Common myeloid progenitor, CD34-positive (primary cell): ENCODE measurements around the gene CC2D1A.
A peak's percentile ranks its signal among the peaks of the same experiment; 100 is the strongest.

Experiments used
- CTCF ChIA-PET: fragments of 350-600 bp; sonication (Branson Sonifier 250); formaldehyde crosslinking; loops from one replicate; lab custom pipeline; 2021; ENCODE audit warnings: antibody characterized with exemption; lab: Charles Lee
- POLR2A ChIA-PET: fragments of 350-600 bp; sonication (Branson Sonifier 250); formaldehyde crosslinking; loops from one replicate; lab custom pipeline; 2021; ENCODE audit warnings: antibody characterized with exemption; lab: Charles Lee
- DNase-seq, 3 donors: peaks; one replicate each; pipeline versions ENCODE4 v3.0.0 to v3.0.0-alpha.2; 2013
- H3K27ac ChIP-seq, 2 experiments: 1 replicate in 1 of 2; 2 replicates in 1 of 2; pipeline ENCODE4 v1.7.0; 2013; ENCODE audit warnings: inconsistent platforms in 2 of 2, low read length in 2 of 2, mild to moderate bottlenecking in 2 of 2, low read depth in 1 of 2, moderate library complexity in 1 of 2; ENCODE audit not compliant: severe bottlenecking in 2 of 2, insufficient read depth in 1 of 2, poor library complexity in 1 of 2
- H3K27me3 ChIP-seq, 5 experiments: replicated peaks in 2 of 5; 1 replicate in 3 of 5; 2 replicates in 2 of 5; pipeline versions ENCODE4 v1.6.1 to v1.7.0; 2013; ENCODE audit warnings: low read length in 4 of 5, mild to moderate bottlenecking in 2 of 5, moderate library complexity in 2 of 5, inconsistent platforms in 1 of 5; ENCODE audit not compliant: insufficient read depth in 5 of 5, control insufficient read depth in 4 of 5
- H3K36me3 ChIP-seq, 4 experiments: 1 replicate in 2 of 4; 2 replicates in 2 of 4; pipeline versions ENCODE4 v1.6.1 to v1.7.0; 2013; ENCODE audit warnings: low read length in 3 of 4, control low read depth in 1 of 4, mild to moderate bottlenecking in 1 of 4; ENCODE audit not compliant: control insufficient read depth in 4 of 4, insufficient read depth in 4 of 4
- H3K4me1 ChIP-seq, 4 experiments: 1 replicate in 3 of 4; 2 replicates in 1 of 4; pipeline versions ENCODE4 v1.6.1 to v1.7.1; 2013; ENCODE audit warnings: low read length in 3 of 4, mild to moderate bottlenecking in 3 of 4, control low read depth in 1 of 4, inconsistent platforms in 1 of 4, moderate library complexity in 1 of 4; ENCODE audit not compliant: control insufficient read depth in 4 of 4, insufficient read depth in 4 of 4; ENCODE audit errors: control extremely low read depth in 1 of 4
- H3K4me3 ChIP-seq, 7 experiments: 1 replicate in 4 of 7; 2 replicates in 3 of 7; pipeline versions ENCODE4 v1.5.1 to v1.7.0; 2013; ENCODE audit warnings: mild to moderate bottlenecking in 7 of 7, low read length in 6 of 7, moderate library complexity in 6 of 7, inconsistent platforms in 2 of 7, low read depth in 2 of 7, control low read depth in 1 of 7; ENCODE audit not compliant: insufficient read depth in 4 of 7, control insufficient read depth in 1 of 7; ENCODE audit errors: extremely low read depth in 1 of 7
- H3K9me3 ChIP-seq, 5 experiments: 1 replicate in 4 of 5; 2 replicates in 1 of 5; pipeline versions ENCODE4 v1.6.1 to v1.7.1; 2013; ENCODE audit warnings: low read length in 4 of 5, mild to moderate bottlenecking in 2 of 5, inconsistent platforms in 1 of 5, low read depth in 1 of 5, moderate library complexity in 1 of 5; ENCODE audit not compliant: control insufficient read depth in 4 of 5, insufficient read depth in 2 of 5; ENCODE audit errors: control extremely low read depth in 1 of 5
- WGBS: methylation state at CpG from one replicate; pipeline ENCODE4 v1.1.5; 2013; ENCODE audit not compliant: insufficient coverage; 5-methylcytosine and 5-hydroxymethylcytosine counted together

The CC2D1A gene

GRCh38 chr19:13882419-13882795, 23.6 kb upstream of the CC2D1A start:
- ChIA-PET POLR2A (no interaction called here), CTCF (interaction anchor here (1.1 to 4.2 kb wide), 9 partner anchors 10 to 199 kb away, joined by 4 to 22 read pairs (median 6); partner anchors contain the start of genes DCAF15, IL27RA and PODNL1)
- no peaks in the 10 kb centered on the region for H3K9me3 ChIP-seq
- peaks cover 3 to 72% (median 53%) of the 10 kb centered on the region in 4 experiments for H3K4me1 ChIP-seq
- no peak for DNase-seq
- peaks cover 0 to 3% (median 0%) of the 10 kb centered on the region in 4 experiments for H3K36me3 ChIP-seq
- no peak overlapping the region for H3K27ac ChIP-seq
- H3K4me3 ChIP-seq: peak overlapping the region in 2 of 7 experiments; percentile 32 to 57
- H3K27me3 ChIP-seq: no peaks in the 10 kb centered on the region
- 76% methylated on average over 4 of the region's 5 CpGs for WGBS

GRCh38 chr19:13882836-13883235, 23.2 kb upstream of the CC2D1A start:
- no peaks in the 10 kb centered on the region for H3K36me3 ChIP-seq
- DNase-seq: no peak
- WGBS: 88% methylated on average over 10 of the region's 12 CpGs
- H3K4me3 ChIP-seq: peak overlapping the region in 1 of 7 experiments; percentile 57
- ChIA-PET CTCF (interaction anchor here (0.9 to 4.2 kb wide), 7 partner anchors 10 to 177 kb away, joined by 3 to 22 read pairs (median 4); partner anchors contain the start of genes DCAF15 and PODNL1), POLR2A (no interaction called here)
- no peaks in the 10 kb centered on the region for H3K27me3 ChIP-seq
- H3K9me3 ChIP-seq: no peaks in the 10 kb centered on the region
- peaks cover 3 to 74% (median 53%) of the 10 kb centered on the region in 4 experiments for H3K4me1 ChIP-seq
- H3K27ac ChIP-seq: no peak overlapping the region

GRCh38 chr19:13883516-13884064, 22.4 kb upstream of the CC2D1A start:
- Histone ChIP-seq H3K27ac (no peak overlapping the region), H3K9me3 (no peaks in the 10 kb centered on the region), H3K4me3 (peak overlapping the region in 1 of 7 experiments; percentile 1), H3K36me3 (no peaks in the 10 kb centered on the region), H3K27me3 (no peaks in the 10 kb centered on the region), H3K4me1 (peaks cover 3 to 74% (median 53%) of the 10 kb centered on the region in 4 experiments)
- WGBS: 83% methylated on average over 10 of the region's 10 CpGs
- DNase-seq: no peak
- ChIA-PET POLR2A (no interaction called here), CTCF (interaction anchor here (0.9 to 2.2 kb wide), 5 partner anchors 10 to 177 kb away, joined by 3 to 6 read pairs (median 4); no protein-coding TSS in a partner anchor)

- peaks cover 3 to 64% (median 51%) of the 10 kb centered on the region in 4 experiments for H3K4me1 ChIP-seq
- H3K36me3 ChIP-seq: no peaks in the 10 kb centered on the region
- H3K27ac ChIP-seq: no peak overlapping the region
- no peak overlapping the region for H3K4me3 ChIP-seq
- H3K27me3 ChIP-seq: no peaks in the 10 kb centered on the region
- ChIA-PET CTCF (interaction anchor here (0.7 to 1.6 kb wide), 8 partner anchors 9 to 252 kb away, joined by 3 to 5 read pairs (median 3); partner anchors contain the start of gene ASF1B), POLR2A (no interaction called here)
- no peak for DNase-seq
- H3K9me3 ChIP-seq: no peaks in the 10 kb centered on the region
- WGBS: 96% methylated on average over 15 of the region's 26 CpGs
Measured at GRCh38 chr19:13884726-13885591, 21.0 kb upstream of the CC2D1A start.

- no peak overlapping the region for H3K27ac ChIP-seq
- peak in 1 of 3 donors; percentile 30 for DNase-seq
- H3K4me3 ChIP-seq: no peak overlapping the region
- no peaks in the 10 kb centered on the region for H3K27me3 ChIP-seq
- ChIA-PET CTCF (interaction anchor here (0.8 to 1.6 kb wide), 6 partner anchors 8 to 188 kb away, joined by 3 to 5 read pairs (median 4); no protein-coding TSS in a partner anchor), POLR2A (no interaction called here)
- peaks cover 3 to 56% (median 43%) of the 10 kb centered on the region in 4 experiments for H3K4me1 ChIP-seq
- WGBS: 51% methylated on average over 18 of the region's 20 CpGs
- H3K9me3 ChIP-seq: no peaks in the 10 kb centered on the region
- H3K36me3 ChIP-seq: no peaks in the 10 kb centered on the region
Measured at GRCh38 chr19:13885826-13886365, 20.1 kb upstream of the CC2D1A start.

GRCh38 chr19:13887018-13887436, 19.0 kb upstream of the CC2D1A start:
- H3K4me3 ChIP-seq: no peak overlapping the region
- no peaks in the 10 kb centered on the region for H3K36me3 ChIP-seq
- DNase-seq: peak in 2 of 3 donors; percentile 36
- peaks cover 3 to 45% (median 32%) of the 10 kb centered on the region in 4 experiments for H3K4me1 ChIP-seq
- ChIA-PET POLR2A (interaction anchor here (1.1 kb wide), 1 partner anchor 14 kb away, joined by 3 read pairs; no protein-coding TSS in a partner anchor), CTCF (interaction anchor here (0.8 to 1.5 kb wide), 3 partner anchors 9 to 53 kb away, joined by 3 to 5 read pairs (median 3); no protein-coding TSS in a partner anchor)
- no peaks in the 10 kb centered on the region for H3K9me3 ChIP-seq
- no peaks in the 10 kb centered on the region for H3K27me3 ChIP-seq
- 94% methylated on average over 16 of the region's 16 CpGs for WGBS
- H3K27ac ChIP-seq: no peak overlapping the region
